Cardiac fibroblast (primary cell): Measurements from ENCODE around the gene ARHGAP26.

ENCODE experiments used
- DNase-seq, 2 donors: peaks; one replicate each; pipeline versions ENCODE4 v3.0.0 to v3.0.0-alpha.2; 2010; ENCODE audit warnings: low read depth in 2 of 2
- H3K4me3 ChIP-seq, 2 donors: replicated peaks in 1 of 2; 1 replicate in 1 of 2; 2 replicates in 1 of 2; pipeline ENCODE4 v1.5.1; 2011; ENCODE audit warnings: low read depth in 2 of 2, low read length in 2 of 2, mild to moderate bottlenecking in 2 of 2, moderate library complexity in 1 of 2
- CTCF ChIP-seq: IDR thresholded peaks from one replicate; pipeline ENCODE4 v1.5.1; 2011; ENCODE audit warnings: low read depth, mild to moderate bottlenecking, low read length, inconsistent platforms

Gene ARHGAP26

GRCh38 chr5:143037071-143037470 is 266.9 kb downstream of the ARHGAP26 start:
- no peak overlapping the region for H3K4me3 ChIP-seq
- peak in 1 of 2 donors; percentile 41 for DNase-seq
- TF ChIP-seq CTCF: no peak

GRCh38 chr5:143037708-143038107 is 267.5 kb downstream of the ARHGAP26 start:
- H3K4me3 ChIP-seq: no peak overlapping the region
- no peak for DNase-seq
- no peak for TF ChIP-seq CTCF

GRCh38 chr5:143040622-143041021 is 270.4 kb downstream of the ARHGAP26 start:
- no peak for TF ChIP-seq CTCF
- no peak for DNase-seq
- no peak overlapping the region for H3K4me3 ChIP-seq

GRCh38 chr5:143041461-143041860 is 271.3 kb downstream of the ARHGAP26 start:
- no peak for TF ChIP-seq CTCF
- no peak overlapping the region for H3K4me3 ChIP-seq
- DNase-seq: no peak

- no peak for TF ChIP-seq CTCF
- H3K4me3 ChIP-seq: no peak overlapping the region
- peak in 1 of 2 donors; percentile 60 for DNase-seq
Measured at GRCh38 chr5:143041972-143042770, 272.0 kb downstream of the ARHGAP26 start.

GRCh38 chr5:143044265-143044664 is 274.1 kb downstream of the ARHGAP26 start:
- no peak for TF ChIP-seq CTCF
- no peak for DNase-seq
- H3K4me3 ChIP-seq: no peak overlapping the region

GRCh38 chr5:143045062-143045461 is 274.9 kb downstream of the ARHGAP26 start:
- DNase-seq: no peak
- H3K4me3 ChIP-seq: no peak overlapping the region
- TF ChIP-seq CTCF: no peak
